Hippocampal formation (tissue), 2 donors: ENCODE data around the gene MBP.

ENCODE experiments used
- DNase-seq, 2 donors: peaks; one replicate each; lab custom pipeline; 2025; lab: John Stamatoyannopoulos, UW

MBP gene

DNA sequence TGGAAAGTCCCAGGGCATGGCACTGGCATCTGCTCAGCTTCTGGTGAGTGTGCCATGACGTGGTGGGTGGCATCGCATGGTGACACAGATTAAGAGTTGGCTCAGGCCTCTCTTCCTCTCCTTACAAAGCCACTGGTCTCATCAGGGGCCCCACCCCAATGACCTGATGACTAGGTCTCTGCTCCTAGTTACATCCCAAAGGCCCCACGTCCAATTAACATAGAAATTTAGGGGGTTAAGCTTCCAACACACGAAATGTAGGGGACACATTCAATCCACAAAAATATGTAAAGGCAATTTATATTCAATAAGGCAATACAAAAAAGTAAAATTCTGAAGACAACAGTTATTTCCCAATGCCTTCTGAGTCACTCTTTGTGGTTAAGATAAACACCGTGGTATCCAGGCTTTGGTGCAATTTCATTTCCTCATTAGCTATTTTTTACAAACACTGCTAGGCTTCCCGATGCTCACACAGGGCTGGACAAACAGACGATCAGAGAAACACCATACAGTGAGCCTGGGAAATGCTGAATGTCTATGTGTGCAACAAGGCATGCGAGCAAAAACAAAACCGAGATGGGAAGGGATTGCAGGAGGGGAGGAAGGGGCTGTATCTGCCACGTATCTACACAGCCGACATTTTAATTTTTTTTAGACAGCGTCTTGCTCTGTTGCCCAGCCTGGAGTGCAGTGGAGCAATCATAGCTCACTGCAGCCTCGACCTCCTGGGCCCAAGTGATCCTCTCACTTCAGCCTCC lies 67.2 kb downstream of the MBP start:
- no peak for DNase-seq

DNA sequence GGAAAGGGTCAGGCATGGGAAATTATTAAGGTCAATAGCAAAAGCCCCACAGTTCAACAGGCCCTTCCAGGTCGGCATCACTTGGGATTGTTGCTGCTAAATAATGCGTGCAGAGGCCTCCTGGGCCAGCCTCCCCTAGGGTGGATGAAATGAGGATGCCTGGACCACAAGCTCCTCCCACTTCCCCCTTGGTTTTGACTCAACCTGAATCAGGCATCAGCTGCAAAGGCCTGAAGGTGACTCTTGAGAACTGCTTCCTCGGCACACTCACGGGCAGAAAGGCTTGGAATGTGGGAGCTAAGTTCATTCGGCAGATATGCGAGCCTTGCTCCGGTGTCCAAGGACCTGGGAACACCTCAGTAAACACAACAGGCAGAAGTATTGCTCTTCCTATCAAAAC lies 69.3 kb downstream of the MBP start:
- no peak for DNase-seq

DNA sequence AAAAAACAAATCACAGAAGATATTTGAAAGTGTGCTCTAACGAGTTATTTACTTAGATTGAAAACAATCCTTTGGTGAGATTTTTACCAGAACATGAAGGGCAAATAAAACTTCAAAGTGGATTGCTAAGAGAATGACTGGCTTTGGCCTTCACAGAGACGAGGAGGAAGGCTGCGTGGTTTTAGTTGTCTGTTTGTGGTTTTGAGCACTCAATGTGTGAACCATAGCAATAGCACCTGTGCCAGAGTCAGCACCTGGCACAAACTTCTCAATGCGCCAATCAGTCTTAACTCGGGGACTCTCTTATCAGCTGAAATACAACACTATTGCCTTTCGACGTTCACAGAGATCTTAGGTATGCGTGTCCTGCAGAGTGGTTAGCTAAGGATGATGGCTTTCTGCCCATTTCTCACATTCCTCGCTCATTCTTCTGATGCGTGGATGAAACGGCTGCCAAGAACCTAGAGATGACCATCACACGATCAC lies 70.0 kb downstream of the MBP start:
- DNase-seq = no peak

DNA sequence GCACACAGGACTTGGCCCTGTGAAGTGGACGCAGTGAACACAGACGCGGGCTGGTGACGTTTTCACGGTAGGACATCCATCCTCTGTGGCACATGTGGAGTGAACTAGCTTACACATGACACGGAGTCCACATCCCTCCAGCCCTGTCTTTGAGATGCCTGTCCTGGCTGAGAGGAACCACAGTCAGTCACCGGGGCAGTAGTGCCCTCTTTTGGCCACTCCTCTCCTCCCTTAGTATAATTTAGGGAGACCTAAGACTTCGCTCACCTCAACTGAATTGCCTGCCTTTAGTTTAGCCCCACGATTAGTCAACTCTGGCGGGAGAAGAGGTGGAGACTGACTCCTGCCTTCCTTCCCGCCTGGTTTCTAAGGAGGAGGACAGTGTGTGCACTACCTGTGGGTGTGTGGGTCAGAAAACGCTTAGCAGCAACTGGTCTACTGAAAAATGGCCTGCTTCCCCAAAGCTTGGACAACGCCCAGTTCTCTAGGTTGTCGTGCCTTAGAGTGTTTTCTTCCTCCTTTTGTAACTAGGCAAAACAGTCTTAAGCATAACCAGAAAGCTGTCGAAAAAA lies 70.6 kb downstream of the MBP start:
- DNase-seq = peak; percentile 44 to 49

DNA sequence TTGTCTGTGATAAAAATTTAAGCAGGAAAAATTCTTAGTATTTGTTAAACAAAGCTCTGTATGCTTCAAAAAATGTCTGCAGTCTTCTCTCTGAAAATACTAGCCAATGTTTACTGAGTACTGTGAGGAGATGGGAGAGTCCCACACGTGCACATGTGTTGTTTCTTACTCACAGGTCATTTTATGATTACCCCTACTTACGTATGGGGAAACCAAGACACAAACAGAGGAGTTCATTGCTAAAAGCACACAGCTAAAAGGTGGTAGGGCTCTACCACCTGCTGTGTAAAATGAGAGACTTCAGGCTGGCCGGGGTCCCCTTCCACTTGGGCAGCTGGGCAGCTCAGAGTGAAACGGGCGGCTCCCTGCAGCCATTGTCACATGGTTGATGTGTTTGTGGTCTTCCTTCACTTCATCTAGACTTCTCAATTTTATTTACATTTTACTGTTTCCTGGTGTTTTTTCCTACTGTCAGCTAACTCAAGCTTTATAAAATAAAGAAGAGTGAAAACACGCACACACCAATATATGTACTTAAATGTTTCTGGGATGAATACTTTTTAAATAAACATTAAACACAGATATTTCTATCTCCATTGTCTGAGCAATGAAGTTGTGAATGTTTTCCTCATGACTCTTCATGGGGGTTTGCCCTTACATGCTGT lies 71.2 kb downstream of the MBP start:
- no peak for DNase-seq

DNA sequence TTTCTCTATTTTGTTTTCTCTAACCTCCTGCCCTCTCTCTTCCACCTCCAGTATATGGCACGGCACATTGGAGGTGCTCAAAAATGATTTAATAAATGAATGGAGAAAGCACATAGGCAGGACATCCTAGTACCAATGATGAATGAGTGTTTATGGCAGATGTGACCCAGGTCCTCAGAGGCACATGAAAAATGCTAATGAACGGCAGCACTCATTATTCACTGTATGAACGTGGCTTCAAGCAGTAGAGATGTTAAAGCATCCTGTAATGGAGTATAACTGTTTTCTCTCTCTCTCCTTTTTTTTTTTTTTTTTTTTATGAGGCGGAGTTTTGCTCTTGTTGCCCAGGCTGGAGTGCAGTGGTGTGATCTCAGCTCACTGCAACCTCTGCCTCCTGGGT lies 72.4 kb downstream of the MBP start:
- no peak for DNase-seq

DNA sequence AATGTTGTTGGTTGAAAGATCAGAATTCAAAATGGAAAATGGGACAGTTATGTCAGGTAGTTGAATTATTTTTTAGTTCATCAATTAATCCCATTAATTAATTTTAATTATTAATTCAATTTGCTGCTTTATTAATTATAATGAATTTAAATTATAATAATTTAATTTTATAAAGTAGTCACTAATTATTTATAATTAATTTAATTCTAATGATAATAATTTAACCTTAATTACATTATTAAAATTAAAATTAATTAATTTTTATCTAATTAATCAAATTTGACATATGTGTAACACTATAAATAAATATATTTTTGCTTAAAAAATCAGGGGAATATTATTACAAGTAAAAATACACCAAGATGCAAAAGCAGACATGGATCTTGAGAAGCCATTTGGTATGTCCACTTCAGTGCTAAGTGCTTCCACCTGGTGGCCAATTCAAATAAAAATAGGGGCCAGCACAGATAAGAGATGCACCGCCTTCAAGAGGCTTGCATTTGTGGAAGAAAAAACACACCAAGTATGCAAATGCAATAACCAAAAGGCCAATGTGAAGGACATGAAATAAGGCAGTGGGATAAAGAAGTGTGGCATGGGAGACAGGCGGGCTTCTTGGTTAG lies 73.2 kb downstream of the MBP start:
- no peak for DNase-seq

DNA sequence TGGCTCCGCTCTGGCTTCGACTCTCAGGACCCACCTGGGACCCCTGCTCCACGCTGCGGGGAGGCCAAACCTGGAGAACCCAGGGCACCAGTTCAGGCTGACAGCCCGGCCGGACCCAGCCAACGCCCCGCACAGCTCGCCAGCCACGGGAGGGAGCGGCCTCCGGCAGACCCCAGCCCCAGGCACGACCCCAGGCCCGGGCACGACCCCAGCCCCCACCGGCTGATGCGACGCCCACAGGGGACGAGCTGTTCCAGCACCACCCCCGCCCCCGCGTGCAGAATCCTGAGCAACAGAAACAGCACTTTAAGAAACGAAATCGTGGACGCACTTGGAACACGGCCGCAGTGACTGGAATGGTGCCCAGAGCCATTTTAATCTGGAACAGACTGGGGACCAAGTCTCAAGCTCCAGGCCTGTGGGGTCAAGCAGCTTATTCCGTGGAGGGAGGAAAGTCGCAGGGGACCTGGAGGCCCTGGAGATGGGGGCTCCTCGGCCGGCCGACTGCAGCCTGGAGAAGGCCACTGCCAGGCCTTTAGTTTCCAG lies 74.2 kb downstream of the MBP start:
- no peak for DNase-seq

DNA sequence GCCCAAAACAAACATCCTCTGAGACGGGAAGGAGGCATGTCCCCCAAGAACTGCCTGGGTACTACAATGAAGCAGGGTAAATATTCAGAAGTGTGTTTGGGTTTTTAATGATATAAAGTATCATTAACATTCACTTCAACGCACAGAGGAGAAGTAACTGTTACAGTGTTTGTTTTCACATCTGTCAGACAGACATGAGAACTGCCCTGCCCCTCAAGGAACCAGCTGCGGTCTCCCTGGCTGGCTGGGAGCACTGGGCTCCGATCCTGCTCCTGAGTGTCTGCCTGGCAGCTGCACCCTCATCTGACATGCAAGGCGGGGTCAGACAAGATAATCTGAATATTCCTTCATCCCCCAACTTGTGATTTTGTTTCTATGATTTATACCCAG lies 75.6 kb downstream of the MBP start:
- no peak for DNase-seq

DNA sequence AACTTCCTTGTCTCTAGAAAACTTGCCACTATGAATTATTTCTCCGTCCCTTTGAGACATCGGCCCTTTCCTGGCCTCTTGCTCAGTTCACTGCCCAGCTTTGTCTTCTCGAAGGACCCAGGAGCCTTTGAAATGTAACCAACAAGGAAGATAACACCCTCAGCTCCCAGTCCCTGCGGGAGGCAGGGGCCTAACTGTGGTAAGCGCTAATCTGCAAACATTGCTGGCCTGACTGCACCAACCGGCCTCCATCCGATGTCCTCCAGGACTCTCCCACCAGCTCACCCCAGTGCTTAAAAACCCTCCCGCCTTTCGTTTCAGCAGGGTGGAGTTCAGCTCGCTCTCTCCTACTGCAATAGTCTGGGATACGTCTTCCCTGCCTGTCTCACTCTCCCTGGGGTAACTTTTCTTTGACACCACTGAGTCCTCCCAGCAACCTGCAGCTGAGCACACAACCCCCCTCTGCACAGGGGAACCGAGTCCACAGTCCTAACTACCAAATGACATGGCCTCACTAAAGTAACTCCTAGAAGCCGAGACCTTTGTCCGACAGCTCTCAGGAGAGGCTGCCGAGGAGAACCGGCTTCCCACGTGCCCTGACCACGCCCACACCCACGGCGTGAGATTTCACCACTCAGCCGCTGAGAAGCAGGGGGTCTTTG lies 76.1 kb downstream of the MBP start:
- DNase-seq = no peak

DNA sequence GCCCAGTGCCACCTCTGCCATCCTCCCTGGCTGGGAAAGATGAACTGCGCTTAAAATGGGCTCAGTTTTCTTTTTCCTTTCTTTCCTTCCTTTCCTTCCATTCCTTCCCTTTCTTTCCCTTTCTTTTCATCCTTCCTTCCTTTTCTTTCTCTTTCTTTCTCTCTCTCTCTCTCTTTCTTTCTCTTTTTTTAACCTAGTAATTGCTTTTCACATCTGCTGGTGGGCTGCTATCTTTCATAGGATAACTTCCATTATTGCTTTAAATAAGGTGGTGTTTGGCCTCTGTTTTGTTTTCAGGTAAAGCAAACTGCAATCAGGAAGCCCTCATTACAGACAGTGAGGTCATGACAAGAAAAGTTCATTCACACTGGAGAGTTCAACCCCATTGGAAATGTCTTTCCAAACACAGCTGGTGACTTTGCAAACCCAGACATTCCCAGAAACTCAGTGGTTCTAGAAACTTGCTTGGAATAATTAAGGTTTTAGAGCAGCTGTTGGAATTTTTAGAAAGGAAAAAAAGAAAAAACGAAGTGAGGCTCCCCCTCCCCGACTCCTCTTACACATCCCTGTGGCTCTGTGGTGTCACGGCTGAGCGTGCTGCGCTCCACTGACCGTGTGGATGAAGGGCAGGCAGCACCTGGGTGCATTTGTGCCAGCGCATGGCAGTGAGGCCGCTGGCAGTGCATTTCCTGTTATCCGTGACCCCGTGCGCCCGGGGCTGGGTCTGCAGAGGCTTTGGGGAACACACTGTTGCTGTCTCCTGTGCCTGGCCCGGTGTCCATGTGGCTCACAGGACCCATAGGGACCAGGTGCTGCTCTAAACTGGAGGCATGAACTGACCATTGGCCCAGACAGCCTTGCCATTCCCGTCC lies 76.9 kb downstream of the MBP start:
- DNase-seq = no peak

DNA sequence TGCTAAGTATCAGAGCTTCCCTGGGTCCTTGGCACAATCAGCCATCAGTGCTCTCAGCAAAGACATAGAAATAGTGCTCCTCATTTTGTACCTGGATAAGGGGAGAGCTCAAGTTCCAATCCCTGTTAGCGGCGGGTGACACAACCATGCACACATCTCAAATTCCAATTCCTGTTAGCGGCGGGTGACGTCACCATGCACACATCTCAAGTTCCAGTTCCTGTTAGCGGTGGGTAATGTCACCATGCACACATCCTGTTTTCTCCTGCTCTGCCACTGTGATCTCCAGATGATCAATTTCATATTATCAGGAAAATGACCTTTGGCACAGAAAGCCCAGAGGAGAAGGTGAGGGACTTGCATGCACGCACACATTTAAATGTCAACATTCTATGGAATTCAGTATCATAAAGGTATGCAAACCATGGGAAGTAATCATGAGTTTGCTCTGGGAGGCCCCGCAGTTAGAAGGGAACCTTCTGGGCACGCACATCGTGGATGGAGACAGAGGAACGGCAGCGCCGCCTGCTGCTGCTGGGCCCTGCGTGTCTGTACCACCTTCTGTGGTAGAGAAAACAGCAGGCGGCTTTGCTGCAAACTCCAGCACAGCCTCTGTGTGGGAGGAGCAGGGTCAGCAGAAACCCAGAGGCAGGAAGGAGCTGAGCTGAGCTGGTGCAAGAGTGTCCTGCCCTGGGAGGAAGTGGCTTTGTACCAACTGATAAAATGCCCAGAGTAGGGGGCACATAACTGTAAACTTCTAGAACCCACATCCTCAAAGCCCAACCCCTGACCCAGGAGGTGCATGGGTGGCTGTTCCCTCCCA lies 77.8 kb downstream of the MBP start:
- peak; percentile 84 to 87 for DNase-seq

DNA sequence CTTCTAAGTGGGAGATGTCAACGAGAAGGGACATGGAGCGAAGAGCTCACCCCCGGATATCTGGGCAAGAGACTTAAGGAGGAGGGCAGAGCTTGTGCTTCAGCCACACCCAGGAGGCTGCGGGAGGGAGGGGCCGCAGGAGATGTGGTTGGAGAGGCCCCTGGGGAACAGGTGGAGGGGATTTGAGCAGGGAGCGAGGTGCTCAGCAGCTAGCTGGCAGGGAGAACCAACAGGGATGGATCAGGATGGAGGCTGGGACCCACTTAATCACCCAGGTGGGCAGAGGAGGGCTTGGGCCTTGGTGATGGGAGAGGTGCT lies 78.3 kb downstream of the MBP start:
- DNase-seq = no peak

DNA sequence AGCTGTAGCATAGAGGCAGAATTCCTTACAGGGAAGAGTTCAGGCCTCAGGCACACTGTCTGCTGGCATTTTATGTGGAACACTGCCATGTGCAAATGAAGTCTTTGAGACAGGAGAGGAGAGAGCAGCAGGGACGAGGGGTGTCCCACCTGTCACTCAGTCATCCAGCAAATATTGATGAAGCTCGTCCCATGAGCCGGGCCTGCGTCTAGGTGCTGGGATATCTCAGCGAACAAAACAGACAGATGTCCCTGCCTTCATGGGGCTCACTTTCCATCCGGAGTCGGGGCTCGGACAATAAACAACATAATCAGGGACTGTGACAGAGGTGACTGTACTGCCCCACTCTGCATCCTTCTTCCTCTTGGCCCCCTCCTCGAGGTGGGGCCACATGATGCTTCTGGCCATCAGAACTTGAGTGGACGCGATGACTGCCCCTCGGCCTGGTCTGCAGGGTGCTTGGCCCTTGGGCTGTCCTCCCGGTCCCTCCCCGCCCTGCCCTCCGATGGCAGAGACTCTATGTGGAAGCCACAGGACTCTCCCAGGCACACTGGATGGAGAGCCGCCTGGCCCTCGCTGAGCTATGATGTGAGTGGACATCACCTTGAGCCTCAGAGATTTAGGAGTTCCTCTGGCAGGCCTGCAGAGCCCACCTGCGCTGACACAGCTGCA lies 78.8 kb downstream of the MBP start:
- DNase-seq = no peak

DNA sequence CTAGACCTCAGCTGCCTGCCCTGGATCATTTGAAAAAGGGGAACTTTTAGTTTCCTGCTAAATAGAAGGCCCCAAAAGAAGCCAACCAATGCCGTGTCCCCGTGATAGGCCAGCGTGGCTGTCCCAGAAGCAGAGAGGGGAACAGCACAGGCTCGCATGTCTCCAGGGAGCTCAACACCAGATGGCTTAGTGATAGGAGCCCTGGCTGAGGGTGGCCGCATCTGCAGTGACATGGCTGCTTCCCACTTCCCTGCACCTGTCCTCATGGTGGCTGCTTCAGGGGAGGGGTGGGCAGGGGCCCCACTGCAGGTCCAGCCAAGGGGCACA lies 79.6 kb downstream of the MBP start:
- DNase-seq = no peak

DNA sequence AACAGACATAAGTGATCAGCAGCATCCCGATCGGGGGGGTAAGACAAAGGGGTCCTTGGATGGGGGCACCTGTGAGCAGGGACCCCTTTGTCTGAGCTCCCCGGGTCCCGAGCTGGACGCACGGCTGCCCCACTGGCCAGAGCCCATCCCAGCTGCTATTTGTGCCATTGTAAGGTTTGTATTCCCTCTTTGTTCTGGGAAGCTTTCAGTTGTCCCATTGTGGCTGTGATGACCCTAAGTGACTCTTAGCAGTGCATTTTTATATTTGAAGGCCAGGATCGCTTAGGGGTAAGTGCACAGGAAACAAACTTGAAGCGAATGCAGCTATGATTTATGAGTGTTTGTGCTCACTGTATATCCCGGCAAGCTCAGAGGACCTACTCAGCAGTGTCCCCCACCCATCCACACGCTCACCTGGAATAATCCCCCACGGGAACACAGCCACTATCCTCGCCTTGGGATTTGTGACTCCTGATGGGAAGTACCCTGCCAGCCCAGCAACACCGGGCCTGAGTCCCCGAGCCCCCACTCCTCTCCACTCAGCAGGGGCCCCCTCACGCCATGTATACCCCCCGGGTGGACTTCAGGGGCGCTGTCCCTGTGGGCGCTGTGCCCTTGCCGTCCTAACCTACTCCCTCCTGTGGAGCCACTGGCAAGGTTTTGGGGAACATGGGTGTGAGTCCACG lies 80.1 kb downstream of the MBP start:
- DNase-seq = peak; percentile 56 to 90

DNA sequence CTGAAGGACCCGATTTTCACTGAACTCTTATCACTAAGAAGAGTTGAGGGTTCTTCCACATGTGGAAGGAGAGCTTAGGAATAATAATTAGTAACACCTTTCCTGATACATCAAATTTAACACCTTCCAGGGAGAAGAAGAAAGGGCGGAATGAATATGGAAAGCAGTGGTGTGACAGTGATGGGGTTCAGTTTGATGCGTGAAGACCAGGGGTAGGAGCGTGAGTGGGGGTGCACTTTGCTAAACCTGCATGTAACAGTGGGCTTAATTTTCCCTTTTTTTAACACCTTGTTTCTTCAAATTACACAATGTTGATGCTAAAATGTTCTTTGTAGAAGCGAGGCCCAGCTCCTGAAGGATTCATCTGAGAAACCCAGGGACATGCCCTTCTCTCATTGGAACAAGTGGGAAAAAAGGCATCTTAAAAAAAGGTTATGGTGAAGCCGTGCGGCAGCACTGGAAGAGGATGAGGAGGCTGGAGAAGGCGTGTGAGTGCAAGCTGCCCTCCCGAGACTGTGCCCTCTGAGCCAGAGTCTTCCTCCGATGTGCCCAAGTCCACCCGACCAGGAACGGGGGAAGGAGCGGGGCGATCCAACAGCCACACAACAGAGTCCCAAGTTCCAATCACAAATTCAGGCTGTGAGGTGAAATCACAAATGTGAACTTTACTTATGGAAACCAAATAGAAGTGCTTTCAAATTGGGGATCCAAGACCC lies 80.8 kb downstream of the MBP start:
- DNase-seq = no peak

DNA sequence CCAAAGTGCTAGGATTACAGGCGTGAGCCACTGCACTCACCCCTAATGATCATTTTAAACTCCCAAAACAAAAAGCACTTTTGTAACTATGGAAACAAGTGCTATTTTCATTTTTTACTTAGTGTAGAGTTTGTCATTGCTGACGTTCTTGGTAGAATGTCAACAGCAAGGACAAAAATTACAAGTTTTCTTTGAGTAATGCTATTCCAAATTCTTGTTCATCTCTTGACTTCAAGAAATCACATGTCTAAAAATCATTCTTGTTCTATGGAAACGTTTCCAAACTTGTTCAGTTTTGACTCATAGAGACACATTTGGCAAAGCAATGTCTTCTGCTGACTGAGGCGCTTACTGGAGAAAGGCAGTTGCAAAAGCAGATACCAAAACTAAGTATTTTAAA lies 82.6 kb downstream of the MBP start:
- DNase-seq = no peak
